ENCODE measurements around the gene SMIM10. TPM values are rescaled to one million over a fixed set of nuclear protein-coding genes. Genes with fewer than 3 reads are reported as not detected.
"Not testable (repeated sequence)": the region's sequence is repeated elsewhere in the genome, so short reads cannot be mapped to it uniquely, and the experiment has no call there.

The SMIM10 gene
- total RNA-seq, 1 donor from 2014 or later = 0.65 TPM

GRCh38 chrX:135015523-135016245 lies 24.9 kb downstream of the SMIM10 start:
- no peak for DNase-seq (ENCODE audit: extremely low spot score, unreplicated experiment)
- Mint-ChIP-seq H3K27me3 (no peaks in the 10 kb centered on the region), H3K27ac (no peak overlapping the region), H3K36me3 (no peaks in the 10 kb centered on the region), H3K4me1 (ENCODE audit: unreplicated experiment) (no peaks in the 10 kb centered on the region), H3K9me3 (no peaks in the 10 kb centered on the region), H3K4me3 (no peak overlapping the region)
- TF ChIP-seq CTCF (conservative IDR thresholded peaks at IDR 0.05) = no peak

- H3K27me3 Mint-ChIP-seq; H3K4me3 Mint-ChIP-seq; DNase-seq (ENCODE audit: extremely low spot score, unreplicated experiment); H3K36me3 Mint-ChIP-seq: not testable (repeated sequence)
- Mint-ChIP-seq H3K9me3 (peaks cover 12% of the 10 kb centered on the region), H3K27ac (peak overlapping the region; percentile 48), H3K4me1 (ENCODE audit: unreplicated experiment) (peaks cover 13% of the 10 kb centered on the region)
Observed at GRCh38 chrX:135019890-135020289, 29.1 kb downstream of the SMIM10 start.

GRCh38 chrX:135023791-135024190 lies 33.0 kb downstream of the SMIM10 start:
- peak overlapping the region; percentile 89 for H3K4me3 Mint-ChIP-seq
- not testable (repeated sequence) for H3K36me3 Mint-ChIP-seq; H3K27me3 Mint-ChIP-seq; DNase-seq (ENCODE audit: extremely low spot score, unreplicated experiment)
- H3K9me3 Mint-ChIP-seq = peaks cover 12% of the 10 kb centered on the region
- peak overlapping the region; percentile 72 for H3K27ac Mint-ChIP-seq
- peaks cover 13% of the 10 kb centered on the region for H3K4me1 Mint-ChIP-seq (ENCODE audit: unreplicated experiment)

- Mint-ChIP-seq H3K27me3 (no peaks in the 10 kb centered on the region), H3K27ac (peak overlapping the region; percentile 72), H3K4me3 (peak overlapping the region; percentile 89)
Observed at GRCh38 chrX:135024526-135024925, 33.7 kb downstream of the SMIM10 start.

GRCh38 chrX:135030207-135030963 lies 39.6 kb downstream of the SMIM10 start:
- not testable (repeated sequence) for DNase-seq (ENCODE audit: extremely low spot score, unreplicated experiment); H3K9me3 Mint-ChIP-seq; H3K27me3 Mint-ChIP-seq
- peak overlapping the region; percentile 28 for H3K27ac Mint-ChIP-seq
- H3K4me1 Mint-ChIP-seq (ENCODE audit: unreplicated experiment) = peaks cover 15% of the 10 kb centered on the region
- H3K4me3 Mint-ChIP-seq = peak overlapping the region; percentile 72
- H3K36me3 Mint-ChIP-seq = peaks cover 13% of the 10 kb centered on the region

More at GRCh38 chrX:135024526-135024925, 33.7 kb downstream of the SMIM10 start:
- Mint-ChIP-seq H3K9me3 (peaks cover 12% of the 10 kb centered on the region), H3K36me3 (no peaks in the 10 kb centered on the region), H3K4me1 (ENCODE audit: unreplicated experiment) (peaks cover 13% of the 10 kb centered on the region)
- DNase-seq (ENCODE audit: extremely low spot score, unreplicated experiment) = no peak
- no peak for TF ChIP-seq CTCF (conservative IDR thresholded peaks at IDR 0.05)

GRCh38 chrX:135041149-135042123 lies 50.6 kb downstream of the SMIM10 start:
- H3K27me3 Mint-ChIP-seq; H3K36me3 Mint-ChIP-seq; H3K4me1 Mint-ChIP-seq (ENCODE audit: unreplicated experiment); H3K9me3 Mint-ChIP-seq; H3K4me3 Mint-ChIP-seq; H3K27ac Mint-ChIP-seq; DNase-seq (ENCODE audit: extremely low spot score, unreplicated experiment): not testable (repeated sequence)

Other genes with a start within 250 kb of the SMIM10 start
- 14.7 and 24.2 TPM in 2 replicates for gene PABIR2, start 193.8 kb upstream of the SMIM10 start, total RNA-seq (ENCODE audit: low replicate concordance)
- 12.9 and 15.2 TPM in 2 replicates for gene MOSPD1, start 75.7 kb upstream of the SMIM10 start, total RNA-seq (ENCODE audit: low replicate concordance)
- 13.9 and 14.2 TPM in 2 replicates for gene RTL8B, start 31.6 kb downstream of the SMIM10 start, total RNA-seq (ENCODE audit: low replicate concordance)
- gene RTL8C, start 41.4 kb downstream of the SMIM10 start, total RNA-seq (ENCODE audit: low replicate concordance) = 90.6 and 109 TPM in 2 replicates
- 48.7 and 54.5 TPM in 2 replicates for gene RTL8A, start 61.1 kb downstream of the SMIM10 start, total RNA-seq (ENCODE audit: low replicate concordance)
- 3.4 and 5.3 TPM in 2 replicates for gene SMIM10L2B, start 107.7 kb downstream of the SMIM10 start, total RNA-seq (ENCODE audit: low replicate concordance)
- not detected in 2 replicates for gene ETDB, start 129.5 kb downstream of the SMIM10 start, total RNA-seq (ENCODE audit: low replicate concordance)
- gene CT55, start 180.4 kb downstream of the SMIM10 start, total RNA-seq (ENCODE audit: low replicate concordance) = not detected in 2 replicates